Islet precursor cell (in vitro differentiated cells): ENCODE measurements around the gene MARF1.
"Not testable (repeated sequence)": the region's sequence is repeated elsewhere in the genome, so short reads cannot be mapped to it uniquely, and the experiment has no call there.

Experiments
- DNase-seq: peaks from one replicate; pipeline ENCODE4 v3.0.0-alpha.2; 2018

MARF1 gene

GRCh38 chr16:15598648-15599190 is 44.2 kb downstream of the MARF1 start:
- no peak for DNase-seq

- no peak for DNase-seq
Measured at GRCh38 chr16:15597822-15598647, 44.9 kb downstream of the MARF1 start.

- DNase-seq: no peak
Measured at GRCh38 chr16:15597135-15597534, 45.8 kb downstream of the MARF1 start.

GRCh38 chr16:15594711-15595320 is 48.1 kb downstream of the MARF1 start:
- no peak for DNase-seq

- no peak for DNase-seq
Measured at GRCh38 chr16:15593235-15593634, 49.7 kb downstream of the MARF1 start.

- DNase-seq: no peak
Measured at GRCh38 chr16:15592324-15592723, 50.6 kb downstream of the MARF1 start.

- DNase-seq: no peak
Measured at GRCh38 chr16:15587152-15587825, 55.7 kb downstream of the MARF1 start.

- no peak for DNase-seq
Measured at GRCh38 chr16:15586716-15587115, 56.2 kb downstream of the MARF1 start.

- DNase-seq: no peak
Measured at GRCh38 chr16:15585956-15586355, 57.0 kb downstream of the MARF1 start.

GRCh38 chr16:15583526-15583925 is 59.4 kb downstream of the MARF1 start:
- DNase-seq: no peak

GRCh38 chr16:15581127-15581815 is 61.7 kb downstream of the MARF1 start:
- no peak for DNase-seq

- no peak for DNase-seq
Measured at GRCh38 chr16:15578824-15579223, 64.1 kb downstream of the MARF1 start.

- DNase-seq: no peak
Measured at GRCh38 chr16:15576960-15577958, 65.7 kb downstream of the MARF1 start.

- DNase-seq: no peak
Measured at GRCh38 chr16:15575293-15576049, 67.5 kb downstream of the MARF1 start.

- no peak for DNase-seq
Measured at GRCh38 chr16:15574614-15574948, 68.4 kb downstream of the MARF1 start.

- not testable (repeated sequence) for DNase-seq
Measured at GRCh38 chr16:15573896-15574613, 68.9 kb downstream of the MARF1 start.

- no peak for DNase-seq
Measured at GRCh38 chr16:15573274-15573895, 69.6 kb downstream of the MARF1 start.

- DNase-seq: no peak
Measured at GRCh38 chr16:15572329-15573001, 70.5 kb downstream of the MARF1 start.

GRCh38 chr16:15571557-15571956 is 71.4 kb downstream of the MARF1 start:
- no peak for DNase-seq
